Kidney (tissue), 14 donors: Measurements from ENCODE around the gene MEIG1. TPM values are rescaled to one million over a fixed set of nuclear protein-coding genes. Genes with fewer than 3 reads are reported as not detected.

Experiments
- DNase-seq, 5 donors: peaks; one replicate each; pipeline ENCODE4 v3.0.0-alpha.2; 2013 to 2020
- FAIRE-seq: peaks from 2 replicates; lab custom pipeline; 2012; peaks lifted over from hg19 to GRCh38; lab: Jason Lieb, UNC
- H3K27ac ChIP-seq, 2 donors: one replicate each; pipeline ENCODE4 v1.7.0; 2013; ENCODE audit warnings: low read depth in 2 of 2, low read length in 2 of 2, inconsistent platforms in 1 of 2
- H3K27me3 ChIP-seq: one replicate; pipeline ENCODE4 v1.7.1; 2013; ENCODE audit warnings: low read length, inconsistent platforms; ENCODE audit not compliant: control insufficient read depth, insufficient read depth
- H3K36me3 ChIP-seq, 3 donors: one replicate each; pipeline versions ENCODE4 v1.7.0 to v1.7.1; 2013; ENCODE audit warnings: low read length in 3 of 3, control low read depth in 1 of 3, inconsistent platforms in 1 of 3; ENCODE audit not compliant: insufficient read depth in 3 of 3, control insufficient read depth in 2 of 3
- H3K4me1 ChIP-seq, 3 donors: one replicate each; pipeline versions ENCODE4 v1.7.0 to v1.7.1; 2013; ENCODE audit warnings: low read length in 3 of 3, inconsistent platforms in 1 of 3, low read depth in 1 of 3; ENCODE audit not compliant: control insufficient read depth in 2 of 3, insufficient read depth in 2 of 3
- H3K4me3 ChIP-seq, 3 donors: one replicate each; pipeline versions ENCODE4 v1.7.0 to v1.8.1; 2013; ENCODE audit warnings: low read length in 3 of 3, control low read depth in 1 of 3, inconsistent platforms in 1 of 3
- H3K9ac ChIP-seq, 3 donors: one replicate each; pipeline versions ENCODE4 v1.7.0 to v1.7.1; 2013; ENCODE audit warnings: low read length in 3 of 3, control low read depth in 1 of 3, inconsistent platforms in 1 of 3
- H3K9me3 ChIP-seq, 3 donors: one replicate each; pipeline versions ENCODE4 v1.7.0 to v1.7.1; 2013; ENCODE audit warnings: low read length in 3 of 3, control low read depth in 1 of 3, inconsistent platforms in 1 of 3; ENCODE audit not compliant: control insufficient read depth in 2 of 3, insufficient read depth in 1 of 3
- intact Hi-C: fragments of 100-400 bp; cut with DNase I; formaldehyde crosslinking; loops from one replicate; pipeline ENCODE4 v1.11.1; 2022
- polyA plus RNA-seq: library from polyadenylated mRNA; stranded (reverse); fragments of 350-450 nt; fragmentation: Illumina TruSeq; extraction: RNeasy Lipid Tissue Mini Kit (QIAGEN cat#74804); gene quantifications from one replicate; pipeline ENCODE4 v1.2.3, GENCODE V29; 2014; ENCODE audit warnings: low read depth, low replicate concordance; ENCODE audit not compliant: insufficient read depth
- total RNA-seq: library from RNA; stranded (reverse); fragmentation: NEBNext Ultra II Directional; extraction: Animal tissue kit (Norgen Biotek cat#: 25700); gene quantifications from one replicate; pipeline ENCODE4 v1.2.1, GENCODE V29; 2021
- TF ChIP-seq, protein P1 (sequence below): IDR thresholded peaks from 3 replicates; pipeline ENCODE4 v1.5.1; 2012; ENCODE audit warnings: mild to moderate bottlenecking, moderate library complexity, borderline replicate concordance; ENCODE audit not compliant: insufficient read depth; ENCODE audit errors: extremely low read depth
- donor health status: control.
- donor health status: control.
- donor health status: control.
- donor health status: control.
- donor health status: control.
- donor health status: DM: yes; HTN: yes; CAD: no.
- donor health status: Normal renal cell carcinoma (clear cell type).

MEIG1 gene
- total and polyA plus RNA-seq, 2 donors from 2014 or later, result 1.4 TPM; not detected in 1

DNA sequence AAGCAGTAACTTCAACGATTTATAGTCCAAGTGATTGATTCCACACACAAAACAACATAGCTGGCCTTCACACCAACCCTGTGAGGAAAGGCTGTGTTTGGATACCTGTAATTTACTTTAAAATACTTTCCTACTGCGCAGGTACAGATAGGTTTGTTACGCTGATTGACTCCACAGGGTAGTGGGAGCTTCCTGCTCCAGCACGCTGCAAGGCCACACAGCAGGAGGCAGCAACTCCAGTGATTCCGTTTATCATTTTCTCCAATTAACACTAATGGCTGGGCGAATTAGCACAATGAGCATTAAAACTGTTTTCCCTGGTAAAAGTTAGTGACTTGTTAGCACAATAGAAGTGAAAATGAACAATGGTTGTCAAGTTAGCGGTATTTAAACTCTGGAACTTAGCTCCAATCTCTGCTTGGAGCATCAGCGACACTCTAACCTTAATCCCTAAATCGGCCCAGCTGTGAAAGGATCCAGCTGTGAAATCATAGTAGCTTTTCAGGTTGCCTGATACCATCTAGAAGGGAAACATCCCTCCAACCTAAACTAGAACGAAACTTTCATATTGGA lies 6.3 kb upstream of the MEIG1 start:
- Histone ChIP-seq H3K36me3 (peaks cover 0 to 4% (median 3%) of the 10 kb centered on the region in 3 donors), H3K9ac (peak overlapping the region; percentile 63 to 96 (median 74)), H3K27ac (peak overlapping the region in 1 of 2 donors; percentile 80), H3K4me3 (peak overlapping the region; percentile 69 to 93 (median 89)), H3K27me3 (no peaks in the 10 kb centered on the region), H3K4me1 (peaks cover 0 to 7% (median 3%) of the 10 kb centered on the region in 3 donors), H3K9me3 (no peaks in the 10 kb centered on the region)
- intact Hi-C loops, result no loop called here
- FAIRE-seq, result no peak
- peak in 2 of 5 donors; percentile 26 to 42 for DNase-seq
- TF ChIP-seq, protein P1, sequence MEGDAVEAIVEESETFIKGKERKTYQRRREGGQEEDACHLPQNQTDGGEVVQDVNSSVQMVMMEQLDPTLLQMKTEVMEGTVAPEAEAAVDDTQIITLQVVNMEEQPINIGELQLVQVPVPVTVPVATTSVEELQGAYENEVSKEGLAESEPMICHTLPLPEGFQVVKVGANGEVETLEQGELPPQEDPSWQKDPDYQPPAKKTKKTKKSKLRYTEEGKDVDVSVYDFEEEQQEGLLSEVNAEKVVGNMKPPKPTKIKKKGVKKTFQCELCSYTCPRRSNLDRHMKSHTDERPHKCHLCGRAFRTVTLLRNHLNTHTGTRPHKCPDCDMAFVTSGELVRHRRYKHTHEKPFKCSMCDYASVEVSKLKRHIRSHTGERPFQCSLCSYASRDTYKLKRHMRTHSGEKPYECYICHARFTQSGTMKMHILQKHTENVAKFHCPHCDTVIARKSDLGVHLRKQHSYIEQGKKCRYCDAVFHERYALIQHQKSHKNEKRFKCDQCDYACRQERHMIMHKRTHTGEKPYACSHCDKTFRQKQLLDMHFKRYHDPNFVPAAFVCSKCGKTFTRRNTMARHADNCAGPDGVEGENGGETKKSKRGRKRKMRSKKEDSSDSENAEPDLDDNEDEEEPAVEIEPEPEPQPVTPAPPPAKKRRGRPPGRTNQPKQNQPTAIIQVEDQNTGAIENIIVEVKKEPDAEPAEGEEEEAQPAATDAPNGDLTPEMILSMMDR, result no peak

DNA sequence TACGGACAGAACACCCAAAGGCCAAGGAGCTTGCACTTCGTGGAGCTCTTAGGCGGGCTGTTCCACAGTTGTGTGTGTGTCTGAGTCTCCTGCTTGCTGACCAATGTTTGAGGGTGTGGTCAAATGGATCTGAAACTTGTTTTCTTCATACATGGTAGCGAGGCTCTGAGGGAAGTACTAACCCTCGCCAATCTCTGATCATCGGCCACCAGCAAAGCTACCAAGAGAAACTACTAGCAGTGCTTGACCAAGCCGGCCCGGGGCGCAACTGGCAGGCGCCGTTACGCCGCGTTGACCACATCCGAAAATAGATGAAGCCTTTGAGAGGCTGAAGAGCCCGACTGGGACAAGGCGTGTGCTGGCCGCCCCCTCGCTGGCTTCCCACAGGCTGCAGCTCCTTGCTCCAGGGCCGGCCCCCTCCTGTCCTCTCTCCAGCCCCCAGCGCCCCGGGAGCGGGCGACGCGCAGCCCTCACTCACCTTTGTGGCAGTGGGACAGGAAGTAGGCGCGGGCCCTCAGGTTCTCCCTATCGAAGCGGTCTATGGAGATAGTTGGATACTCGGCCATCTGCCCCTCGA lies 5.7 kb upstream of the MEIG1 start:
- TF ChIP-seq, protein P1, result no peak
- no peaks in the 10 kb centered on the region for H3K36me3 ChIP-seq
- peak overlapping the region; percentile 63 to 96 (median 74) for H3K9ac ChIP-seq
- H3K27ac ChIP-seq, result peak overlapping the region; percentile 77 to 80
- peak in 3 of 5 donors; percentile 55 to 83 (median 79) for DNase-seq
- H3K9me3 ChIP-seq, result no peaks in the 10 kb centered on the region
- H3K27me3 ChIP-seq, result no peaks in the 10 kb centered on the region
- no peak for FAIRE-seq
- peaks cover 0 to 7% (median 3%) of the 10 kb centered on the region in 3 donors for H3K4me1 ChIP-seq
- H3K4me3 ChIP-seq, result peak overlapping the region; percentile 69 to 93 (median 89)
- intact Hi-C loops, result no loop called here

DNA sequence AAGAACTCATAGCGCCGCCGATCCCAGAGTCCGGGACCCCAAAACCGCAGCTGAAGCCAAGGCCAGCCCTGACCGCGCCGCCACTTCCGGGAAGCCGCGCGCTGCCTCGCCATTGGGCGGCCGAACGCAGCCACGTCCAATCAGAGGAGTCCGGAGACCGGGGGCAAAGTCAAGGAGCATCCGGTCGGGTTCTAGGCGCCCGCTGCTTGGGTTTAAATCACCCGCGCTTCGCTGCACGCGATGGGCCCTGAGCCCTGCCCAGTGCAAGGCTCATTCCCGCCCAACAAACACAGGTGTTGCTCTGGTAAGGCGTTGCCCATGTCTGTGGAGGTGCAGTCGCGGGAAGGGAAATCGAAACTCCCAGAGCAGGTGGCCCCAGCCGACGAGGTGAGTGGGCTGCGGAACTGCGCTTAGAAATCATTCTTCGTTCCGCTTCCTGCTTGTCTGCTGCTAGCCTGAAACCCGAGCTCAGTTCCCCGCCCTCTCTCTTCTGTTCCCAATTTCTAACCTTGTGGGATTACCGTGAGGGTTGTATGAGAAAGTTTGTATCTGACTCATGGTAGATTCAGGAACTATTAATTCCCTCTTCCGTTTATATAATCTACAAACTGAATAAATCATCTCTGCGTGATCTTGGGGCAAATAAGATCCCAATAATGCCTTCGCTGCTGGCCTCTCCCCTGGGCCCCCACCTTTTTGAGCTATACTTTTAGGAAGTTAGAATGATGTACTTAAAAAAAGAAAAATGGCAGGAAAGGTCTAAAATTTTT lies 5.0 kb upstream of the MEIG1 start, which contains the start of gene DCLRE1C:
TSS of gene DCLRE1C (minus strand) at position 96 of the 770 bp plus-strand sequence. CDS start at position 10, 86 bp downstream.
- TF ChIP-seq, protein P1, result no peak
- intact Hi-C loops, result no loop called here
- Histone ChIP-seq H3K9me3 (no peaks in the 10 kb centered on the region), H3K9ac (peak within 1 kb of the TSS; percentile 63 to 96 (median 74)), H3K36me3 (no peaks in the 10 kb centered on the region), H3K4me3 (peak within 1 kb of the TSS; percentile 86 to 93 (median 89)), H3K27ac (peak within 1 kb of the TSS; percentile 77 to 80), H3K4me1 (peaks cover 0 to 7% (median 3%) of the 10 kb centered on the region in 3 donors), H3K27me3 (no peaks in the 10 kb centered on the region)
- DNase-seq (peak; percentile 93 to 97 (median 96)), FAIRE-seq (no peak)
